ENCODE data around the gene PKD1L1. TPM values are rescaled to one million over a fixed set of nuclear protein-coding genes. Genes with fewer than 3 reads are reported as not detected.

PKD1L1 gene
- total RNA-seq, 1 experiment from 2014 or later, result 0.17 TPM

DNA sequence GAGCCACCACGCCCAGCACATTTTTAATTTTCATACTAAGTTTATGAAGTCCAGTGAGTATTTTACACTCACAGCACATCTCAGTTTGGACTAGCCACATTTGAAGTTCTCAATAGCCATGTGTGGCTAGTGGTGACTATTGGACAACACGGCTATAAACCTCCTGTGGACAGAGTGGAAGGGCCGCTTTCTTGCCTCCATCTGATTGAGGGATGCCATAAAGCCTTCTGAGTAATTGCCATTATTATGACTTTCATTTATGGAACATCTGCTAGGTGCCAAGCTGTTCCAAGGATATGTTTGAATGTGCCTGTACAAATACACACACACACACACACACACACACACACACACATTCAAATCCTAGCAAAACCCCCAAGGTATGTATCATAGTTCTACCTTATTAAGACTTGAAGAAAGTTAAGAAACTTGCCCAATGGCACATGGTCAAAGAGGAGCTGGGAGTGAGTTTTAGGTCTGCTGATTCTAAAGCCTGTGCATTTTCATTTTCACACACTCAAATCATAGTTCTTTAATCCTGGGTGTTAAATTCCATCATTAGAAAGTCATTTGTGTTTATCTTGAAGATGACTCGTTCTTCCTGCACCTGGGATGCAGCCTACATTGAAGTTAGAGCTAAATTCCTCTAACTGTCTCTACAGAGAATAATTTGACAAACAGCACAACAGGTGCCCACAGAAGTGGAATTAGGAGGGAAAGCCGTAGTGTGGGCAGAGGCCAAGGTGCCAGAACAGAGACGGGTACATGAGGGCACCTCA, 143.3 kb downstream of the PKD1L1 start:
- H4K5ac ChIP-seq (ENCODE audit: insufficient read length, low read depth, low read length), result no peak overlapping the region
- no peak overlapping the region for H3T11ph ChIP-seq (ENCODE audit: low read length)
- no peak overlapping the region for H4K8ac ChIP-seq (replicated peaks; ENCODE audit: insufficient read length, low read depth, low read length)
- no peak overlapping the region for H3K56ac ChIP-seq (ENCODE audit: insufficient read length, low read depth, low read length)
- no peaks in the 10 kb centered on the region for H3K79me1 ChIP-seq (ENCODE audit: insufficient read depth, low read depth, low read length, poor library complexity, severe bottlenecking)
- no peak overlapping the region for H2BK12ac ChIP-seq (ENCODE audit: insufficient read length, low read depth, low read length)
- Mint-ChIP-seq H3K27ac (no peak overlapping the region), H3K4me3 (no peak overlapping the region), H3K36me3 (ENCODE audit: insufficient read depth in 1 of 3, low read depth in 3 of 3) (no peaks in the 10 kb centered on the region), H3K4me1 (peaks cover 0 to 2% of the 10 kb centered on the region in 2 experiments; a peak in 1 of 4 replicates), H3K9me3 (no peaks in the 10 kb centered on the region), H3K27me3 (ENCODE audit: low read depth) (peaks cover 3% of the 10 kb centered on the region)
- H3K27me3 ChIP-seq (ENCODE audit: insufficient read depth, low read length), result no peaks in the 10 kb centered on the region
- H4K20me1 ChIP-seq (ENCODE audit: control insufficient read depth, insufficient read depth, insufficient read length), result no peaks in the 10 kb centered on the region
- H3K79me2 ChIP-seq (ENCODE audit: insufficient read depth, low read length), result no peaks in the 10 kb centered on the region
- H2BK20ac ChIP-seq (ENCODE audit: low read depth, low read length, poor library complexity, severe bottlenecking), result no peak overlapping the region
- no peak overlapping the region for H3K14ac ChIP-seq (ENCODE audit: insufficient read depth, low read length)
- no peak overlapping the region for H2BK15ac ChIP-seq (ENCODE audit: low read depth, low read length)
- no peak for DNase-seq
- no peak overlapping the region for H2BK120ac ChIP-seq (ENCODE audit: low read depth, low read length, poor library complexity, severe bottlenecking)
- no peak overlapping the region for H2AK5ac ChIP-seq (ENCODE audit: insufficient read length, low read length)
- H2AFZ ChIP-seq (ENCODE audit: low read length), result no peak overlapping the region
- no peaks in the 10 kb centered on the region for H3K9me3 ChIP-seq (ENCODE audit: control insufficient read depth, low read depth, low read length)
- no peak overlapping the region for H3K23ac ChIP-seq (ENCODE audit: insufficient read length, low read depth, low read length)
- no peak overlapping the region for H2BK5ac ChIP-seq (ENCODE audit: insufficient read length, low read length)
- H3K23me2 ChIP-seq (ENCODE audit: insufficient read length, low read depth, low read length, poor library complexity, severe bottlenecking), result no peaks in the 10 kb centered on the region
- no CpG with 5 or more reads among the region's 6 CpGs for WGBS (ENCODE audit: extremely low coverage, insufficient read length, low lambda C conversion rate)
- no peak overlapping the region for H3K27ac ChIP-seq (ENCODE audit: insufficient read length, low read depth, low read length)
- no peak overlapping the region for H4K91ac ChIP-seq (ENCODE audit: insufficient read length, low read depth, low read length)
- no peak overlapping the region for H3K4me2 ChIP-seq (ENCODE audit: insufficient read depth, insufficient read length, low read length)
- no peak overlapping the region for H3K18ac ChIP-seq (ENCODE audit: insufficient read length, low read depth, low read length)
- TF ChIP-seq, protein P1, sequence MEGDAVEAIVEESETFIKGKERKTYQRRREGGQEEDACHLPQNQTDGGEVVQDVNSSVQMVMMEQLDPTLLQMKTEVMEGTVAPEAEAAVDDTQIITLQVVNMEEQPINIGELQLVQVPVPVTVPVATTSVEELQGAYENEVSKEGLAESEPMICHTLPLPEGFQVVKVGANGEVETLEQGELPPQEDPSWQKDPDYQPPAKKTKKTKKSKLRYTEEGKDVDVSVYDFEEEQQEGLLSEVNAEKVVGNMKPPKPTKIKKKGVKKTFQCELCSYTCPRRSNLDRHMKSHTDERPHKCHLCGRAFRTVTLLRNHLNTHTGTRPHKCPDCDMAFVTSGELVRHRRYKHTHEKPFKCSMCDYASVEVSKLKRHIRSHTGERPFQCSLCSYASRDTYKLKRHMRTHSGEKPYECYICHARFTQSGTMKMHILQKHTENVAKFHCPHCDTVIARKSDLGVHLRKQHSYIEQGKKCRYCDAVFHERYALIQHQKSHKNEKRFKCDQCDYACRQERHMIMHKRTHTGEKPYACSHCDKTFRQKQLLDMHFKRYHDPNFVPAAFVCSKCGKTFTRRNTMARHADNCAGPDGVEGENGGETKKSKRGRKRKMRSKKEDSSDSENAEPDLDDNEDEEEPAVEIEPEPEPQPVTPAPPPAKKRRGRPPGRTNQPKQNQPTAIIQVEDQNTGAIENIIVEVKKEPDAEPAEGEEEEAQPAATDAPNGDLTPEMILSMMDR (conservative IDR thresholded peaks at IDR 0.05), result no peak
- H3K9ac ChIP-seq (ENCODE audit: extremely low read depth, insufficient read length, low read length), result no peak overlapping the region
- H3K4ac ChIP-seq (ENCODE audit: low read depth, low read length), result no peak overlapping the region
- H3K4me1 ChIP-seq (ENCODE audit: insufficient read depth, low read length), result no peaks in the 10 kb centered on the region
